NCI-H2196 (cell line): ENCODE measurements around the gene GOLGA8A.
"Not testable (repeated sequence)": the region's sequence is repeated elsewhere in the genome, so short reads cannot be mapped to it uniquely, and the experiment has no call there.

Source experiments
- DNase-seq: peaks from one replicate; lab custom pipeline; 2025; ENCODE audit not compliant: unreplicated experiment; lab: John Stamatoyannopoulos, UW

The GOLGA8A gene

DNA sequence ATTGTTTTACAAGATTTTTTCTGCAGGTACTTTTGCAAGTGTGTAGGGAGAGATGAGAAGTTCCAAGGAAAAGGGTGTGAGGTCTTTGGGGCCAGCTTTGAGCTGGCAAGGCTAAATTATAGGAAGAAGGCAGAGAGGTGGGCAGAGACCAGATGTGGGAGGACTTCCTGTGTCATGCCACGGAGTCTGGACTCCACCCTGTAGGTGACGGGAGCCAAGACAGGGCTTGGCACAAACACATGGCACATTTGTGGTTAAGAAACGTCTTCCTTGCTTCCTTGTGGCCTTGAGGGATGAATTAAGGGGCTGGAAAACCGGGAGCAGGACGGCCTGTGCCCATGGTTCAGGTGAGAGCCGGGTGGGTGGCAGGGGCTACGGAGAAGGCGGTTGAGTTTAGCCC is 19.2 kb downstream of the GOLGA8A start:
- not testable (repeated sequence) for DNase-seq

DNA sequence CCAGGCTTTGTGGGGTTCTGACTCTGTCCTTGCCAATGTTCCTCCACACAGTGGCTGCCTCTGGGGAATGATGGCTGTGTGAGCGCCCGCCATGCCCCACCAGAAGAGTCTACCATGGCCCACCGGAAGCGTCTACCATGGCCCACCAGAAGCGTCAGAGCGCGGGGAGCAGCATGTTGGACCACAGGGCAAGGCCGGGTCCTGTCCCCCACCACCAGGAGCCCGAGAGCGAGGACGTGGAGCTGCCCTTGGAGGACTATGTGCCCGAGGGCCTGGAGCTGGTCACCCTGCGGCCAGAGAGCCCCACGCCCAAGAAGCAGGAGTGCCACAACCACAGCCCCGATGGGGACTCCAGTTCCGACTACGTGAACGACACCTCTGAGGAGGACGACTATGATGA is 28.1 kb downstream of the GOLGA8A start:
- DNase-seq, result not testable (repeated sequence)

DNA sequence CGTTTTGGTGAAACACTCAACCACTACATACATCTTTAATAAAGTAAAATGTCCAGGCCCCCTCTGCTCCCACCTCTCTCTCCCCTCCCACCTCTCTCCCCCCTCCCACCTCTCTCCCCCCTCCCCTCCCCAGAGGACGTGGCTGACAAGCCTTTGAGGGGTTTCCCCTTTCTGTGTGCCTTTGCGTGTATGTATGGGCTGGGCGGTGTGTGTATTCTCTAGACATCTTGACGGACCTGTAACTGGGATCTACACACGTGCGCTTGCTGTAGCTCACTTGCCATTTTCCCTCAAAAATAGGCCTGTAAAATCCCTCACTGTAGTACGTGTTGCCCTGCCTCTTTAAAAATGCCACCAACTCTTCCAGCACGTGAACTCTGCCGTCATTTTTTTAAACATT is 28.6 kb downstream of the GOLGA8A start:
- not testable (repeated sequence) for DNase-seq

DNA sequence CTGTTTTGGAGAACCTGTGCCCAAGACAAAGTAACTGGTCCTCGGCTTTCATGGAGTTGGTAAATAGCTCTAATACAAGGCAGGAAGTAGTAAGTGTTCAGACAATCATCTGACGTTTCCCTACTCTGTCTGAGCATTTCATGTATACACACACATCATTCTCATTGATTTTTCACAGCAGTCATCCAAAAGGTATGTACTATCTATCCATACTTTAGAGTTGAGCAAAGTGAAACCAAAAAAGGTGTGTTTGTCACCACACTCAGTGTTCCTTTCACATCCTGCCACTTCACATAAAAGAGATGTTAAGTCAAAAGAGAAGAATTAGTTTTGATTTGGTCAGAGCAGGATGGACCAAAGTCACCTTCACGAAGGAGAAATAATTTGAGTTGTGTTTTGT is 33.7 kb downstream of the GOLGA8A start:
- DNase-seq, result not testable (repeated sequence)

DNA sequence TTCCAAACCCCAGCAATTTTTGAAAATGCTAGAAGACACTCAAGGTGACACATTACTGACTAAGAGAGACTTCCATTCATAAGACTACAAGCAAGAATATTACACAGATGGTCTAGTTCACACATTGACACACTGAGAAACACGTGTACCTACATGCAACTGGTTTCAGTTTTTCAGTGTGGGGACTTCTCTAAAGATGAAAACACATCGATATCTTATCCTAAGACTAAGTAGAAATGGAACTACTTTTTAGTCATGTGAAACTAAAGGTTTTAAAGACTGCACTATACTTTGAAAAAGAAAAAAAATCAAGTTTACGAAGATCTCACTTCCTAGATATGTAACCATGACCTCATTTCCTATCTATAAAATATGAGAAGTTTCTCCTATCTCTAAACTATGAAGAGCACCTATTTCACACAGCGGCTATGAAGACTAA is 34.4 kb downstream of the GOLGA8A start:
- DNase-seq, result not testable (repeated sequence)

DNA sequence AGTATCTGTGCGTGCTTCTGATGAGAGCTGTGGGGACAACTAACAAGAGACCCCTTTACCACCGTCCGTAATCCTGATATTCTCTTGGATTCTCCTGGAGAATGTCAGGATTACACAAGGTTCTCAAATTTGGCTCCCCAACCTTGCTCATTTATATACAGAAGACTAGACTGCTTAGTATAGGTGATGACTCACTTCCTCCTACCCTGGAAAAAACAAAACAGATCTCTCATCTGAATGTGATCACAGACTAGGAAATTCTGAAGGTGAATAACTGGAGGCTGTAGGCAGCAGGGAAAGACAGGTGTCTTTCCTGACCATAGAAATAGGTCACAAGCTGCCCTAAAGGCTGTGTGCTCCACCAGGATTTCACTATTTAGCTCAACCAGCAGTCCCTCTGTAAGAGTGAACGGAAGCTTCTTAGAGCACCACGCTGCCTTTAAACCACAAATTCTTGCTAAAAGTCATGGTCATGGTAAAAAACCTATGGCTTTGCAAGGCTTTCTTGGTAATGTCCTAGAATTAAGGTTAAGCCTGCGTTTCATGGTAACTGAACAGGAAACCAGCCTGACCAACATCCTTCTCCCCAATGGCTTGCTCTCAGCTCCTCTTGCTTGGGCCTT is 39.9 kb downstream of the GOLGA8A start:
- DNase-seq, result not testable (repeated sequence)

DNA sequence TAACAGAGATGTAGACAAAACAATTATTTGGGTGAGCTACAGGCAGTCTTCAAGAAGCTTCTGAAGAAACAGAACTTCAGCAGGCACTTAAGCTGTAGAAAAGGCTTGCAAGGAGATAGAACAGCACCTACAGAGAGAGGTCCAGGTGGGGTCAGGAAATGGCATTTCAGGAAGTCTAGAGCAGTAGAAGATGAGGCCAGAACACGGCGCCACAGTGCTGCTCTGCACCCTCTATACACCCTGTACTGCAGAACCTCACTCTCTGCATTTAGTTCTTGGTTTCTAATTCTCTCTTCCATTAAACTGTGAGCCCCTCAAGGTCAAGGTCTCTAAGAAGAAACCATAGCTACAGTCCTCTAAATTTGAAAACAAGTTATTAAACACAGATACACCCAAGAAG is 44.6 kb downstream of the GOLGA8A start:
- not testable (repeated sequence) for DNase-seq

DNA sequence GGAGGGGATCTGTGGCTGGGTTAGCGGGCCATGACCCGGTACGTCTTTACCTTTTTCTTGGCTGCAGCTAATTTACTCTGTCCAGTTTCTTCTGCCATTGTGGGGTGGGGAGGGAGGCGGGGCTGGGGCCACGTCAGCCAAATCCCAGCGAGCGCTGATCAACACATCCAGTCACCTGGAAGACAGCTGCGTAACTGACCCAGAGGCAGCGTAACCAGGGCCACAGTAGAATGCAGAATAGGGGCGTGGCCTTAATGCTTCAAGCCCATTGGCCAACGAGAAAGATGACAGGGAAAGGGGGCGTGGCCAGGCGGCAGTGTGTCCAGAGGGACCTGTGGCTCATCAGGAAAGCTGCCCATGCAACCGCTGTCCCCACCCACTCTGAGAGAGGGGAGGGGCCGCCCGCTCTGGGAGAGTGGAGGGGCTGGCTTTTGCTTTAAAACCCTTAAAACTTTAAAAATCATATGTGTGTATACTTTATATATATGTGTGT is 48.0 kb downstream of the GOLGA8A start:
- not testable (repeated sequence) for DNase-seq
